ENCODE results near the gene UBXN6.

UBXN6 gene

GRCh38 chr19:4442819-4443146, 14.8 kb downstream of the UBXN6 start:
- no peak for DNase-seq (ENCODE audit: low read depth)

DNA sequence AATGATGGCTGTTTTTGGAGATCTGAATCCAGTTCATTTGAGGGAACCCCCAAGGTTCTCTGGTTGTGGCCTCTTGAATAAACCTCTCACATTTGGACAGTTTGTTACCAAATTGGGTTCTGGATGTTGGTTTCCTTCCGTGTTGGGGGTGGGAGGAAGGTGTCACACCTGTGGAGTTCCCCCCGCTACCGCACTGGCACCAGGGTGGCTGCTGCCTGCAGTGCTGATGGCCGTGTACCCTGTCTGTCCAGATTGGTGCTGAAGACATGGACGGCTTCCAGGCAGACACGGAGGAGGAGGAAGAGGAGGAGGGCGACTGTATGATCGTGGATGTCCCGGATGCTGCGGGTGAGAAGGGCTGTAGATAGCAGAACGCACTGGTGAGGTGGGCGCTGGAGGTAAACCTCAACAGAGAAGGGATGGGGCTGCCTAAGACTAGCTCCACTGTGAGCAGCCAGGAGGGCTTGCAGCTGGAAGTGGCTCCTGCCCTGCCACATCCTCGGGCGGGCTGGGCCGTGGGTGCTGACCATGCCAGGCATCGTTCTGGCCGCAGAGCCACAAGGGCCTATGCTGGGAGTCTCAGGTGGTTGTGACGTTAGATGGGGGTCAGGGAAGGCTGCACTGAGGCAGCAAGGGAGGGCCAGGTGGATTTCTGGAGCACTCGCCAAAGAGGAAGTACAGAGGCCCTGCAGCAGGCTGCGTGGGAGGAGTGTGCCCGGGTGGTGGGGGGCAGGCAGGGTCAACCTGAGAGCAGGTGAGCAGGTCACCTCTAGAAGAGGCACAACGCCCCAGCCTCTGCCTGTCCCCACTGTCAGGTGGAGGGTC, 15.4 kb downstream of the UBXN6 start:
- no peak for DNase-seq (ENCODE audit: low read depth)

DNA sequence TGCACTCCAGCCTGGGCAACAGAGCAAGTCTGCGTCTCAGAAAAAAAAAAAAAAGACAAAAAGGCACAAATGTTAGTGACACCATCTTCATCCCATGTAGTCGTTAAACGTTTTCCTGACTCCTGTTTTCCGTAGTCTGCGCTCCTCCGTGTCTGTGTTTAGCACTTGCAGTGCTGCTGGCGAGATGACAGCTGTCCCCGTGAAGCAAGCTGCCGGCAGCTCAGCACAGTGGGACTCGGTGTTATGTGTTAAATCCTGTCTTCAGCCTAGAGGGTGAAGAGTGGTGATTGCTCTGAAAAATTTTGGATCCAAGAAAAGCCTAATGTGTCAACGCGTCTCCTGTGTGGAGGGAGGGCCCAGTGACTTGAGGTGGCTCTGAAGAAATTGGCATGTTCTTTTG, 18.4 kb downstream of the UBXN6 start:
- no peak for DNase-seq (ENCODE audit: low read depth)

DNA sequence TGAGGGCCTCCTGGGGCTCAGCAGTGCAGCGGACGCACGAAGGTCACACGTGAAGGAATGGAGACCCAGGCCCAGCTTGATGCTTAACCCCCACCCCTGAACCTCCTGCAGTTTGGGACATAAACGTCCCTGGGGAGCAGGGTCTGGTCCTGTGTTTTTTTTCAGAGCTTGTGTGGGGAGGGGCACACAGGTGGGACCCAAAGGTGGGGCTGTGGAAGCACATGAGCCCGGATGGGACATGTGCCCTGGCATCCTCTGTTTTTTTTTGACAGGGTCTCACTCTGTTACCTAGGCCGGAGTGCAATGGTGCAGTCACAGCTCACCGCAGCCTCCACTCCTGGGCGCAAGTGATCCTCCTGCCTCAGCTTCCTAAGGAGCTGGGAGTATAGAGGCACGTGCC, 20.5 kb downstream of the UBXN6 start:
- DNase-seq (ENCODE audit: low read depth) = no peak

- DNase-seq (ENCODE audit: low read depth) = no peak
These were observed 21.4 kb downstream of the UBXN6 start for GRCh38 chr19:4436231-4436630.

- no peak for DNase-seq (ENCODE audit: low read depth)
These were observed 23.2 kb downstream of the UBXN6 start for GRCh38 chr19:4434391-4434790.

- DNase-seq (ENCODE audit: low read depth) = no peak
These were observed 24.6 kb downstream of the UBXN6 start for GRCh38 chr19:4432918-4433506.

- no peak for DNase-seq (ENCODE audit: low read depth)
These were observed 25.6 kb downstream of the UBXN6 start for GRCh38 chr19:4431808-4432674.

DNA sequence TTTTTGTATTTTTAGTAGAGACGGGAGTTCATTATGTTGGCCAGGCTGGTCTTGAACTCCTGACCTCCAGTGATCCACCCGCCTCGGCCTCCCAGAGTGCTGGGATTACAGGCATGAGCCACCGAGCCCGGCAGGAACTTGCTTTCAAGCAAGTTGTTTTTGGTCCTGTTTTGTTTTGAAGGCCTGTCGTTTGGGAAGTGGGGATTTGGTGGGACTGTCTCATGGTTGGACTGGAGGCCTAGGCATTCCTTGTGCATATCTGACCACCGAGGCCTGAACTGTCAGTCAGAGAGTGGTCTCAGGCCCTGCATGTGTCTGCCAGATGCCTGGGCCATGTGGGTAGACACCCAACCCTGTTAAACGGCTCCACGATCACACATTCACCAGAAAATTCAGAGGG, 26.3 kb downstream of the UBXN6 start:
- DNase-seq (ENCODE audit: low read depth) = no peak

DNA sequence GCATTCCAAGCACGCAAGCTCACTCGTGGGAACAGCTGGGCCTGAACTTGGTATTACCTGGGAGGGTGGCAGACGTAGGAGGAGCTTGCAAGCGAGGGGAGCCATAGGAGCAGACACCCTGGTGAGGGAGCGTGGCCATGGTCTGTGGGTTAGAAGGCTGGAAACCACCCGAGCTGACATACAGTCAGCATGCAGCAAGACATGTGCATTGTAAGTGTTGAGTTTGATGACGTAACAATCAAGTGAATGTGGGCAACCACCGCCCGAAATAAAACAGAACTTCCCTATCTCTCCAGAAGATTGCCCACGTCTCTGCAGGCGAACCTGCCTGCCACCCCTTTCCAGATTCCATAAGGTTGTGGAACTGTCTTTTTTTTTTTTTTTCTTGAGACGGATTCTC, 26.8 kb downstream of the UBXN6 start:
- no peak for DNase-seq (ENCODE audit: low read depth)

DNA sequence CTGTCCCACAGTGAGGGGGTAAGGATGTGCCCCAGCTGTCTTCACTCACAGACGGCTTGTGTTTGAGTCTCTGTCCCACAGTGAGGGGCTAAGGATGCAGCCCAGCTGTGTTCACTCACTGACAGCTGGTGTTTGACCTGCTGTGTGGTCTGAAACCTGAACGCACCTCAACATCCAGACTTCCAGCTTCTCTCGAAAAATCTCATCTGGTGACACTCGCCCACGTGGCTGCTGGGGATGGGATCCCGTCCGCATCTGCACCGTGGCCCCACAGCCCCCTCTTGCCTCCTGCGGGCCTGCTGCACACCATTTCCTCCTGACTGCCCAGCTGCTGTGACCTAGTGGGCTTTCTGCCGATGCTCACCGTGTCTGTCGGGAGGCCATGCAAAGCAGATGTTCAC, 27.8 kb downstream of the UBXN6 start:
- DNase-seq (ENCODE audit: low read depth) = no peak

GRCh38 chr19:4429256-4429655, 28.3 kb downstream of the UBXN6 start:
- DNase-seq (ENCODE audit: low read depth) = no peak

DNA sequence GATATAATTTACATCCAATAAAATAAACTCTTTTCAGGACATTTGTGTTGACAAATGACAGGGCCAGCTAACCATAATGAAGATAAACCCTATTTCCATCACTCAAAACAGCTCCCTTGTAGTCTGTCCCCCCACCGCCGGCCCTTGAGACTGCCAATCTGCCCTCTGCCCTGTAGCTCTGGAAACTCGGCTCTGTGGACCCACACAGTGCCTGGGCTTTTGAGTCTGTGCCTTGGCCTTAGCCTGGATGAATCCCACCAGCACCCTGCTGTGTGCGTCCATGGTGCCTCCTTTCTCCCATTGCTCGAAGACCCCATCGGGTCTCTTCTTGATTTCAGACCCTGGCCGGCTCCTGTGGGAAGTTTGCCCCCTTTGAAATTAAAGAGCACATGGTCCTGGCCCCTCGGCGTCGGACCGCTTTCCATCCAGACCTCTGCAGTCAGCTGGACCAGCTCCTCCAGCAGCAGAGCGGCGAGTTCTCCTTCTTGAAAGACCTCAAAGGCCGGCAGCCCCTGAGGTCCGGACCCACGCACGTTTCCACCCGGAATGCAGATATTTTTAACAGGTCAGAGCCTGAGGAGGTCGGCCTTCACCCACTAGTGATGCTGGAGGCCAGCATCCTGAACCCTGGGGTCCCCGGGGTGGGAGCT, 29.1 kb downstream of the UBXN6 start:
- no peak for DNase-seq (ENCODE audit: low read depth)

- peak; percentile 41 for DNase-seq (ENCODE audit: low read depth)
These were observed 32.1 kb downstream of the UBXN6 start for GRCh38 chr19:4425537-4425936.

DNA sequence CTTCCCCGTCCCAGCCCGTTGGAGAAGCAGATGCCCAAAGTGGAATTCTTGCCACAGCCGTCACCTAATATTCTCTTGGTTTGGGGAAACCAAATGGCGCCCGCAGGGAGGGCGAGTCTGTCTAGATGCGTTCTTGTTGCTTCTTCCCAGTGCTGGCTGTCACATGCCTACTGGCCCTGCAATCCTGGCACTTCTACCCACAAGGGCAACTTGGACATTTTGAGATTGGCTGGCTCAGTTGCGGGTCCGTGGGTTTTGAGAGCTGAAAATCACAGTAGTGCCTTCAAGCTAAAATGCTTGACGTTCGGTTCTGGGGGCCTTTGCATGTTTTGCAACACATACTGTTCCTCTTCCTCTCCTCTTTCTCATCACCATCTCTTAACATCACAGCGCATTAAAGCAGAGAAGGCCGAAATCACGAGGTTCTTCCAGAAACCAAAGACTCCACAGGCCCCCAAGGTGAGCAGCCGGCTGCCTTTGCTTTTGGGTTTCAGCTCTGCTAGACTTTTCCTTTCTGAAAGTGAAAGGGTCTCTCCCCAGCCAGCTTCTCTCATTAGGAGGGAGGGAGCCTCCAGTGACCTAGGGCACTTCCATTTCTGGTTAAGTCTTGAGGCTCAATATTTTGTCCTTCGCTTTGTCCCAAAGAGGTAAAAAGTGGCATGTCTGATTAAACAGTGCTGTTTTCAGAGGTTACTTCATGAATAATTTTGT, 34.0 kb downstream of the UBXN6 start:
- DNase-seq (ENCODE audit: low read depth) = no peak

DNA sequence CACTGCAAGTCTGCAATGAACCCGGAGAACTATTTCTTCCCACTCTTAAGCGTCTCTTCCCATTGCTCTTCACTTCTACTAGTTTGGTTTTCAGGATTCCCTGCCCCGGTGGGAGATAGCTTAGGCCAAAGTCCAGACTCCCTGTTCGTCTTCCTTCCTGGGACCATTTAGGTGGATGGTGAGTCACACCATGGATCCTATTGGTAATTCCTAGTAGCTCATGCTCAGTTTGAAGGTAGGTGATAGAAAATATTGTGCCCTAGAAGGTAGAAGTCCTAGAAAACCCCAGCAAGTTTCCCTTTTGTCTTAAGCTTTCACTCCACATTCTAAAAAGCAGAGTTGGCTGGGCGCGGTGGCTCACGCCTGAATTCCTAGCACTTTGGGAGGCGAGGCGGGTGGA, 41.3 kb downstream of the UBXN6 start:
- DNase-seq (ENCODE audit: low read depth) = no peak

- DNase-seq (ENCODE audit: low read depth) = no peak
These were observed 42.2 kb downstream of the UBXN6 start for GRCh38 chr19:4415352-4415751.

- DNase-seq (ENCODE audit: low read depth) = no peak
These were observed 42.7 kb downstream of the UBXN6 start for GRCh38 chr19:4414800-4415321.

DNA sequence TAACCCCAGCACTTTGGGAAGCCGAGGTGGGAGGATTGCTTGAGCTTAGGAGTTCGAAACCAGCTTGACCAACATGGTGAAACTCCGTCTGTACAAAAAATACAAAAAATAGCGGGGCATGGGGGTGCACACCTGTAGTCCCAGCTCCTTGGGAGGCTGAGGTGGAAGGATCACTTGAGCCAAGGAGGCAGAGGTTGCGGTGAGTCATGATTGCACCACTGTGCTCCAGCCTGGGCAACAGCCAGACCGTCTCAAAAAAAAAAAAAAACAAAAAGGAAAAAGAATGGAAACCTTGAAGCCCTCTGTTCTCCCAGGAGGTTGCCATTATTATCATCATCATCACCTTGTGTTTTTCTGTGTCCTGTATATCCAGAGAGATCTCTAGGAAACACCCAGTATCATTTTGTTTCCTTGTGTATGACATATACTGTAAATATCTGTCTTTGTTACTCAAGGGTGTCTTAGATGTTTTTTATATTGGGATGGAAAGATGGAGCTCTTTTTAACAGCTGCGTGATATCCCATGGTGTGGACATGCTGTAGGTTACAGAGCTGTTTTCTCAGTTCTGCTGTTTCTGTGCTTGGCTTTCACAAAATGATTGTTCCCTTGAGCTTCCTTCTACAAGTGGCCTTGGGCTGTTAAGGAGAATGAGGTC, 43.3 kb downstream of the UBXN6 start:
- DNase-seq (ENCODE audit: low read depth) = no peak

DNA sequence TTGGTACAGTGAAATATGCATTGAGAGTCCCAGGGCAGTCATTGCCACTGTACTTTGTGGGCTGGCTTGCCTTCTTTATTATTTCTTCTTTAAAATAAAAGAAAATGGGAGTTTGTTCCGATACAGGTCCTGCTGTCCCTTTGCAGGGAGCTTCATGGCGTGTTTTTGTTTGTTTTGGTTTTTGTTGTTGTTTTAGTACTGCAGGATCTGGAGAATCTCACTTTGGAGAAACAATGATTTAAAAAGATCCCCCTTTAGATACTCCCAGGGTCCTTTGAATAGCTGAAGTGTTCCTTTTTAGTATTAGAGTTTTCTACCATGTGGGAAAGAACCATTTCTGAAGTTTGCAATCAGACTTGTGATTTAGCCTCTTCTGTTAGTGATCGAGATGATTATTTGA, 44.0 kb downstream of the UBXN6 start:
- DNase-seq (ENCODE audit: low read depth) = no peak
